Measurements from ENCODE around the gene FLT3. TPM values are rescaled to one million over a fixed set of nuclear protein-coding genes. Genes with fewer than 3 reads are reported as not detected.

FLT3 gene
- total and polyA plus RNA-seq, 2 donors (not counting 1 experiment from before 2014, with no cell fraction given) = 0.13 to 0.42 TPM

DNA sequence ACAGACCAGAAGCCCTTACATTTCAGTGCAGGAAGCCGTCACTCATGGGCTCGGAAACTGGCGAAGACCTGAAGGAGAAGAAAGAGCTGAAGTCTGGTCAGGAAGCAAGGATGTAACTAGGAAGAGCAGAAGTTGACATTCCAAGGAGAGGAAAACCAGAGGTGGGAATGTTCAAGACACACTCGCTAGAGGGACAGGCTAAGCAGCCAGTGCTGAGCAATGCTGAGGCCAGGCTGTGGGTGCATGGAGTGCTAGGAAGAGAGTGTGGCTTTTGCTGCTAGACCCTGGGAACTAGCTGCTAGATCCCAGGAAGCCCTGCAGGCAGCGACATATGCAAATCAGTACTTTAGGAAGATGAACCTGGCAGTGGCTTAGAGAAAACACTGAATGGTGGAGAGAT, 99.8 kb downstream of the FLT3 start:
- Histone ChIP-seq H3K4me3 (ENCODE audit: control extremely low read depth in 1 of 5, extremely low read depth in 1 of 5, insufficient read depth in 1 of 5, low read depth in 2 of 5, low read length in 4 of 5) (no peak overlapping the region), H3K27me3 (replicated peaks in 1 of 4; ENCODE audit: control extremely low read depth in 1 of 4, control insufficient read depth in 3 of 4, insufficient read depth in 4 of 4, low read length in 3 of 4) (no peaks in the 10 kb centered on the region), H3K9ac (ENCODE audit: low read length) (no peak overlapping the region), H2AFZ (ENCODE audit: insufficient read depth, low read depth, low read length, poor library complexity, severe bottlenecking) (no peak overlapping the region), H4K20me1 (ENCODE audit: control insufficient read depth, insufficient read depth, low read length, poor library complexity, severe bottlenecking) (no peaks in the 10 kb centered on the region), H3K27ac (ENCODE audit: low read length in 2 of 2) (no peak overlapping the region), H3K4me1 (ENCODE audit: control insufficient read depth in 2 of 2, insufficient read depth in 2 of 2, low read length in 2 of 2) (no peaks in the 10 kb centered on the region), H3K36me3 (replicated peaks in 1 of 2; ENCODE audit: control extremely low read depth in 1 of 2, control insufficient read depth in 1 of 2, extremely low read depth in 1 of 2, insufficient read depth in 2 of 2, low read length in 1 of 2) (no peaks in the 10 kb centered on the region), H3K79me2 (ENCODE audit: control insufficient read depth, insufficient read depth, low read length) (no peaks in the 10 kb centered on the region), H3K9me3 (ENCODE audit: control extremely low read depth in 1 of 3, control insufficient read depth in 2 of 3, insufficient read depth in 1 of 3, low read length in 2 of 3) (peaks cover 0 to 8% (median 0%) of the 10 kb centered on the region in 3 donors), H3K4me2 (replicated peaks; ENCODE audit: low read depth, low read length, poor library complexity, severe bottlenecking) (no peak overlapping the region)
- TF ChIP-seq, protein P1, sequence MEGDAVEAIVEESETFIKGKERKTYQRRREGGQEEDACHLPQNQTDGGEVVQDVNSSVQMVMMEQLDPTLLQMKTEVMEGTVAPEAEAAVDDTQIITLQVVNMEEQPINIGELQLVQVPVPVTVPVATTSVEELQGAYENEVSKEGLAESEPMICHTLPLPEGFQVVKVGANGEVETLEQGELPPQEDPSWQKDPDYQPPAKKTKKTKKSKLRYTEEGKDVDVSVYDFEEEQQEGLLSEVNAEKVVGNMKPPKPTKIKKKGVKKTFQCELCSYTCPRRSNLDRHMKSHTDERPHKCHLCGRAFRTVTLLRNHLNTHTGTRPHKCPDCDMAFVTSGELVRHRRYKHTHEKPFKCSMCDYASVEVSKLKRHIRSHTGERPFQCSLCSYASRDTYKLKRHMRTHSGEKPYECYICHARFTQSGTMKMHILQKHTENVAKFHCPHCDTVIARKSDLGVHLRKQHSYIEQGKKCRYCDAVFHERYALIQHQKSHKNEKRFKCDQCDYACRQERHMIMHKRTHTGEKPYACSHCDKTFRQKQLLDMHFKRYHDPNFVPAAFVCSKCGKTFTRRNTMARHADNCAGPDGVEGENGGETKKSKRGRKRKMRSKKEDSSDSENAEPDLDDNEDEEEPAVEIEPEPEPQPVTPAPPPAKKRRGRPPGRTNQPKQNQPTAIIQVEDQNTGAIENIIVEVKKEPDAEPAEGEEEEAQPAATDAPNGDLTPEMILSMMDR (IDR thresholded peaks at IDR 0.05) = no peak
- TF ChIP-seq EZH2 (IDR thresholded peaks at IDR 0.05; ENCODE audit: borderline replicate concordance, insufficient read depth, low read depth, low read length, poor library complexity, severe bottlenecking) = no peak
- Mint-ChIP-seq H3K27me3 (no peaks in the 10 kb centered on the region), H3K4me1 (peaks cover 3% of the 10 kb centered on the region), H3K4me3 (no peak overlapping the region), H3K9me3 (ENCODE audit: insufficient read depth) (no peaks in the 10 kb centered on the region), H3K27ac (no peak overlapping the region)
- intact Hi-C loops (cut with micrococcal nuclease) = no loop called here
- POLR2A ChIA-PET = no interaction called here
- DNase-seq (no peak), ATAC-seq (ENCODE audit: low read depth) (no peak)
- WGBS (ENCODE audit: insufficient coverage) = 78% methylated on average over 5 of the region's 5 CpGs
- CTCF ChIA-PET = interaction anchor here (1.5 kb wide), 1 partner anchor 16 kb away, joined by 4 read pairs; no protein-coding TSS in a partner anchor

DNA sequence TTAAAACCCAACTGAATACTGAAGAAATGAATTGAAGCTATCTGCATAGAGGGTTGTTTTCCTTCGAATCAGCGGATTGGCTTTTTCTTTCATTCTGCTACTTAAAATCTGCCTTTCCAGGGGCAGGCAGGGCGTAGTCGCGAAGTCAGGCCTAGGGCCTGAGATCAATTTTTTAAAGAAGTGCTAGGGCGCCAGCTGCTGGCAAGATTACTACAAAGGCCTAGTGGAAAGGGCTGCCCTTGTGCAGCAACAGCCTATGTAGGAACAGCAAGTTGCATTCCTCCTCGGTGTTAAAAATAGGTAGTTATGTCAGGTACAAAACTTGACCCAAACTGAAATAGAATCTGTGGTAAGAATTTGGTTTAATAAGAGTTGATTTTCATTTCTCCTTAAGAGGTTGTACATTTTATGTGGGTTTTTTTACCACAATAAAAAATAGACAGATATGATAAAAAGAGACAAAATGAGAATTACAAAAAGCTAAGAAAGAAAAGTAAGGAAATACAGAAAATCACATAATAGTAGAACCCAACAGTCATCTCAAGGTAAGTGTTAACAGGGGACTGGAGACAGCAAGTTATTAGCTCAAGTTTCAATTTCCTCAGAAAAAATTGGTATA, 102.4 kb downstream of the FLT3 start:
- Mint-ChIP-seq H3K9me3 (ENCODE audit: insufficient read depth) (no peaks in the 10 kb centered on the region), H3K4me3 (no peak overlapping the region), H3K27me3 (no peaks in the 10 kb centered on the region), H3K27ac (no peak overlapping the region), H3K4me1 (peaks cover 3% of the 10 kb centered on the region)
- Histone ChIP-seq H3K9me3 (ENCODE audit: control extremely low read depth in 1 of 3, control insufficient read depth in 2 of 3, insufficient read depth in 1 of 3, low read length in 2 of 3) (peaks cover 0 to 8% (median 0%) of the 10 kb centered on the region in 3 donors), H3K4me2 (replicated peaks; ENCODE audit: low read depth, low read length, poor library complexity, severe bottlenecking) (no peak overlapping the region), H3K27ac (ENCODE audit: low read length in 2 of 2) (peak overlapping the region in 1 of 2 donors; percentile 25), H2AFZ (ENCODE audit: insufficient read depth, low read depth, low read length, poor library complexity, severe bottlenecking) (peak overlapping the region; percentile 32), H3K27me3 (replicated peaks in 1 of 4; ENCODE audit: control extremely low read depth in 1 of 4, control insufficient read depth in 3 of 4, insufficient read depth in 4 of 4, low read length in 3 of 4) (no peaks in the 10 kb centered on the region), H3K9ac (ENCODE audit: low read length) (no peak overlapping the region), H3K4me3 (ENCODE audit: control extremely low read depth in 1 of 5, extremely low read depth in 1 of 5, insufficient read depth in 1 of 5, low read depth in 2 of 5, low read length in 4 of 5) (no peak overlapping the region), H3K36me3 (replicated peaks in 1 of 2; ENCODE audit: control extremely low read depth in 1 of 2, control insufficient read depth in 1 of 2, extremely low read depth in 1 of 2, insufficient read depth in 2 of 2, low read length in 1 of 2) (no peaks in the 10 kb centered on the region), H3K4me1 (ENCODE audit: control insufficient read depth in 2 of 2, insufficient read depth in 2 of 2, low read length in 2 of 2) (no peaks in the 10 kb centered on the region), H4K20me1 (ENCODE audit: control insufficient read depth, insufficient read depth, low read length, poor library complexity, severe bottlenecking) (no peaks in the 10 kb centered on the region), H3K79me2 (ENCODE audit: control insufficient read depth, insufficient read depth, low read length) (no peaks in the 10 kb centered on the region)
- ChIA-PET POLR2A (no interaction called here), CTCF (interaction anchor here (0.9 to 5.5 kb wide), 9 partner anchors 14 to 172 kb away, joined by 3 to 36 read pairs (median 4); no protein-coding TSS in a partner anchor)
- TF ChIP-seq, protein P1 (IDR thresholded peaks at IDR 0.05) = peak; percentile 26
- no peak for TF ChIP-seq EZH2 (IDR thresholded peaks at IDR 0.05; ENCODE audit: borderline replicate concordance, insufficient read depth, low read depth, low read length, poor library complexity, severe bottlenecking)
- 83% methylated on average over 5 of the region's 7 CpGs for WGBS (ENCODE audit: insufficient coverage)
- DNase-seq (peak; percentile 41), ATAC-seq (ENCODE audit: low read depth) (peak; percentile 67)
- intact Hi-C loops (cut with micrococcal nuclease) = no loop called here
